Uterus (tissue), 2 donors: ENCODE data around the gene KIRREL2.

ENCODE experiments used
- POLR2A ChIP-seq, 2 donors: fragments of 450-650 bp; IDR thresholded peaks; one replicate each; pipeline ENCODE4 v1.6.1; 2016; ENCODE audit warnings: antibody characterized with exemption in 2 of 2, mild to moderate bottlenecking in 1 of 2, moderate library complexity in 1 of 2
- TF ChIP-seq, protein P1 (sequence below), 4 experiments: fragments of 200-600 bp in 2 of 4; fragments of 450-650 bp in 2 of 4; sonication (generic) in 2 of 4; IDR thresholded peaks; one replicate each; pipeline ENCODE4 v1.5.1; 2016 to 2019; ENCODE audit warnings: antibody characterized with exemption in 4 of 4, mild to moderate bottlenecking in 2 of 4, moderate library complexity in 1 of 4

DNA sequence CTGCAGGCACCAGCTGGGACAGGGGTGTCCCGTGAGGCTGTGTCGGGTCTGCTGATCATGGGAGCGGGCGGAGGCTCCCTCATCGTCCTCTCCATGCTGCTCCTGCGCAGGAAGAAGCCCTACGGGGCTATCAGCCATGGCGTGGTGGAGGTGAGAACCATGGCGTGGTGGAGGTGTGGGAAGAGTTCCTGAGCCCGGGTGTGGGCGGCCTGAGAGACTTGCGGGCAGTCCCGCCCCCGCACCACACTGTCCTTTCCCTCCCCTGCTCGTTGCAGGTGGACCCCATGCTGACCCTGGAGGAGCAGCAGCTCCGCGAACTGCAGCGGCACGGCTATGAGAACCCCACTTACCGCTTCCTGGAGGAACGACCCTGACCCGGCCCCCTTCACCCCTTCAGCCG, 22.4 kb downstream of the KIRREL2 start:
- TF ChIP-seq POLR2A (IDR thresholded peaks at IDR 0.05), result no peak
- TF ChIP-seq, protein P1, sequence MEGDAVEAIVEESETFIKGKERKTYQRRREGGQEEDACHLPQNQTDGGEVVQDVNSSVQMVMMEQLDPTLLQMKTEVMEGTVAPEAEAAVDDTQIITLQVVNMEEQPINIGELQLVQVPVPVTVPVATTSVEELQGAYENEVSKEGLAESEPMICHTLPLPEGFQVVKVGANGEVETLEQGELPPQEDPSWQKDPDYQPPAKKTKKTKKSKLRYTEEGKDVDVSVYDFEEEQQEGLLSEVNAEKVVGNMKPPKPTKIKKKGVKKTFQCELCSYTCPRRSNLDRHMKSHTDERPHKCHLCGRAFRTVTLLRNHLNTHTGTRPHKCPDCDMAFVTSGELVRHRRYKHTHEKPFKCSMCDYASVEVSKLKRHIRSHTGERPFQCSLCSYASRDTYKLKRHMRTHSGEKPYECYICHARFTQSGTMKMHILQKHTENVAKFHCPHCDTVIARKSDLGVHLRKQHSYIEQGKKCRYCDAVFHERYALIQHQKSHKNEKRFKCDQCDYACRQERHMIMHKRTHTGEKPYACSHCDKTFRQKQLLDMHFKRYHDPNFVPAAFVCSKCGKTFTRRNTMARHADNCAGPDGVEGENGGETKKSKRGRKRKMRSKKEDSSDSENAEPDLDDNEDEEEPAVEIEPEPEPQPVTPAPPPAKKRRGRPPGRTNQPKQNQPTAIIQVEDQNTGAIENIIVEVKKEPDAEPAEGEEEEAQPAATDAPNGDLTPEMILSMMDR (IDR thresholded peaks at IDR 0.05), result no peak
